Uterus (tissue), 2 donors: ENCODE data around the gene HSPA8.

Experiments
- CTCF ChIP-seq, 4 experiments: fragments of 200-600 bp in 2 of 4; fragments of 450-650 bp in 2 of 4; sonication (generic) in 2 of 4; IDR thresholded peaks; one replicate each; pipeline ENCODE4 v1.5.1; 2016 to 2019; ENCODE audit warnings: antibody characterized with exemption in 4 of 4, mild to moderate bottlenecking in 2 of 4, moderate library complexity in 1 of 4
- POLR2A ChIP-seq, 2 donors: fragments of 450-650 bp; IDR thresholded peaks; one replicate each; pipeline ENCODE4 v1.6.1; 2016; ENCODE audit warnings: antibody characterized with exemption in 2 of 2, mild to moderate bottlenecking in 1 of 2, moderate library complexity in 1 of 2

GRCh38 chr11:123020968-123021367 lies 41.0 kb downstream of the HSPA8 start:
- TF ChIP-seq POLR2A (IDR thresholded peaks at IDR 0.05) (no peak), CTCF (IDR thresholded peaks at IDR 0.05) (peak in 1 of 4 experiments; percentile 25)
